ENCODE results near the gene LTB. TPM values are rescaled to one million over a fixed set of nuclear protein-coding genes. Genes with fewer than 3 reads are reported as not detected.

The LTB gene
- total and polyA plus RNA-seq, 9 of the 15 experiments (the other 6 are each of a cell fraction or from before 2014, with no cell fraction given) = 0.07 to 0.51 TPM; not detected in 7

GRCh38 chr6:31546339-31546957, 35.8 kb downstream of the LTB start, which contains the start of gene ATP6V1G2 (continued):
- TF ChIP-seq ARID3B (CRISPR knock-in tag; IDR thresholded peaks at IDR 0.05; ENCODE audit: borderline replicate concordance) = no peak
- no peak for TF ChIP-seq CBX8 (IDR thresholded peaks at IDR 0.05; ENCODE audit: borderline replicate concordance, extremely low read depth, low read depth, low read length, poor library complexity, severe bottlenecking)
- TF ChIP-seq TRIM28 (IDR thresholded peaks at IDR 0.05) = no peak
- TF ChIP-seq PHB (CRISPR knock-in tag; IDR thresholded peaks at IDR 0.05) = no peak
- no peak for TF ChIP-seq POU5F1 (IDR thresholded peaks at IDR 0.05; ENCODE audit: borderline replicate concordance, low read depth, low read length, partially characterized antibody)
- TF ChIP-seq ELK1 (CRISPR knock-in tag; IDR thresholded peaks at IDR 0.05) = no peak
- no peak for TF ChIP-seq SRSF9 (IDR thresholded peaks at IDR 0.05; ENCODE audit: borderline replicate concordance, low read depth, low read length)
- TF ChIP-seq ZNF124 (CRISPR knock-in tag; IDR thresholded peaks at IDR 0.05) = no peak
- no peak for TF ChIP-seq IRF9 (tag; IDR thresholded peaks at IDR 0.05)
- peak; percentile 63 for TF ChIP-seq NEUROD1 (IDR thresholded peaks at IDR 0.05; ENCODE audit: borderline replicate concordance, low read depth, low read length, partially characterized antibody)
- TF ChIP-seq FOXK1 (CRISPR knock-in tag; IDR thresholded peaks at IDR 0.05; ENCODE audit: borderline replicate concordance) = no peak
- no peak for TF ChIP-seq MGA (IDR thresholded peaks at IDR 0.05)

Measured in K562 (cell line).